ENCODE data around the gene GIT2.

DNA sequence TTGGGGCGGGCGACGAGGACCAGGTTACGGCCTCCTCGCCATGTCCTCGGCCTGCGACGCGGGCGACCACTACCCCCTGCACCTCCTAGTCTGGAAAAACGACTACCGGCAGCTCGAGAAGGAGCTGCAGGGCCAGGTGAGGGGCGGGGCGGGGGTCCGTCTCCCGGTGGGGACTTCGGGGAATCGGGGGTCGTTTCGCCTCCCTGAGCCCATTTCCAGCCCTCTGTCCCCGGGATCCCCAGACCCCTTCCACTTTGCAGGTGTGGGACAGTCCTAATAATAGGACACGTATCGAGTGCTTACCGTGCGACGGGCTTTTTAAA, 3.4 kb upstream of the GIT2 start:
- TF ChIP-seq, protein P1, sequence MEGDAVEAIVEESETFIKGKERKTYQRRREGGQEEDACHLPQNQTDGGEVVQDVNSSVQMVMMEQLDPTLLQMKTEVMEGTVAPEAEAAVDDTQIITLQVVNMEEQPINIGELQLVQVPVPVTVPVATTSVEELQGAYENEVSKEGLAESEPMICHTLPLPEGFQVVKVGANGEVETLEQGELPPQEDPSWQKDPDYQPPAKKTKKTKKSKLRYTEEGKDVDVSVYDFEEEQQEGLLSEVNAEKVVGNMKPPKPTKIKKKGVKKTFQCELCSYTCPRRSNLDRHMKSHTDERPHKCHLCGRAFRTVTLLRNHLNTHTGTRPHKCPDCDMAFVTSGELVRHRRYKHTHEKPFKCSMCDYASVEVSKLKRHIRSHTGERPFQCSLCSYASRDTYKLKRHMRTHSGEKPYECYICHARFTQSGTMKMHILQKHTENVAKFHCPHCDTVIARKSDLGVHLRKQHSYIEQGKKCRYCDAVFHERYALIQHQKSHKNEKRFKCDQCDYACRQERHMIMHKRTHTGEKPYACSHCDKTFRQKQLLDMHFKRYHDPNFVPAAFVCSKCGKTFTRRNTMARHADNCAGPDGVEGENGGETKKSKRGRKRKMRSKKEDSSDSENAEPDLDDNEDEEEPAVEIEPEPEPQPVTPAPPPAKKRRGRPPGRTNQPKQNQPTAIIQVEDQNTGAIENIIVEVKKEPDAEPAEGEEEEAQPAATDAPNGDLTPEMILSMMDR (IDR thresholded peaks at IDR 0.05): no peak
- TF ChIP-seq POLR2A (IDR thresholded peaks at IDR 0.05): no peak
- TF ChIP-seq EP300 (IDR thresholded peaks at IDR 0.05): no peak
